ENCODE data around the gene EXOC3L4. TPM values are rescaled to one million over a fixed set of nuclear protein-coding genes. Genes with fewer than 3 reads are reported as not detected.

EXOC3L4 gene
- total and polyA plus RNA-seq, 2 of the 8 experiments (the other 6 are each of a cell fraction or from before 2014, with no cell fraction given) = 0.45 to 0.57 TPM

DNA sequence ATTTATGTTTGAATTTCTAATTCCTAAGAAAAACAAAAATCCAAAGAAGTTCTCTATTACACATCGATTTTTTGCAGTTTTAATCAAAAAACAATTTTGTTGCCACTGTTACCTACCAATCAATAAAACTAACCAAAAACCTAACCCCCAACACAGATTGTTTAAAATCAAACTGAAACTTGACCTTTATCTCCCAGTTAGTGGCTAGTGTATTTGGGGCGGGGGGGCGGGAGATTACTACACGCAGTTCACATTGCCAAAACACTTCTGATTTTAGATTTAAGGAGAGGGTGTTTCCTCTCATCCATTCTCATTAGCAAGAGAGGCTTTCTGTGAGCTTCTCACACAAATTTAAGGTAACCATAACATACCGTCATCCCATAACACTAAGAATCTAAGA is 43.6 kb upstream of the EXOC3L4 start:
- Histone ChIP-seq H3K79me2 (ENCODE audit: control insufficient read depth in 1 of 2, insufficient read depth in 2 of 2, low read length in 2 of 2) (peaks cover 12 to 83% of the 10 kb centered on the region in 2 experiments), H3K4me3 (ENCODE audit: extremely low read depth in 1 of 4, insufficient read depth in 2 of 4, low read depth in 3 of 4, low read length in 4 of 4) (no peak overlapping the region), H3K18ac (ENCODE audit: extremely low read depth, low read length) (no peak overlapping the region), H3K23me2 (ENCODE audit: low read depth, low read length) (no peaks in the 10 kb centered on the region), H3K4ac (replicated peaks; ENCODE audit: insufficient read length, low read depth, low read length) (no peak overlapping the region), H3K27ac (ENCODE audit: low read depth, low read length) (no peak overlapping the region), H2BK12ac (ENCODE audit: low read depth, low read length) (no peak overlapping the region), H2AFZ (ENCODE audit: low read length) (no peak overlapping the region), H3K36me3 (ENCODE audit: control insufficient read depth in 2 of 4, insufficient read depth in 4 of 4, low read length in 3 of 4) (no peaks in the 10 kb centered on the region), H4K8ac (ENCODE audit: extremely low read depth, insufficient read depth, low read length) (no peak overlapping the region), H3K14ac (ENCODE audit: insufficient read length) (no peak overlapping the region), H3K4me1 (replicated peaks in 1 of 4; ENCODE audit: control insufficient read depth in 3 of 4, insufficient read depth in 4 of 4, low read length in 3 of 4) (peaks cover 0 to 1% (median 0%) of the 10 kb centered on the region in 4 experiments; a peak in 3 of 7 replicates), H2BK20ac (ENCODE audit: low read length) (no peak overlapping the region), H3K4me2 (ENCODE audit: insufficient read depth in 1 of 2, low read depth in 2 of 2, low read length in 2 of 2) (no peak overlapping the region), H3K23ac (ENCODE audit: insufficient read length) (no peak overlapping the region), H2BK5ac (ENCODE audit: low read depth, low read length) (no peak overlapping the region), H2AK5ac (ENCODE audit: low read depth, low read length) (no peak overlapping the region), H3K9ac (replicated peaks in 1 of 4; ENCODE audit: extremely low read depth in 1 of 4, low read depth in 3 of 4, low read length in 3 of 4) (no peak overlapping the region), H3K9me3 (ENCODE audit: insufficient read depth in 2 of 2, low read depth in 1 of 2, low read length in 1 of 2) (no peaks in the 10 kb centered on the region), H2BK15ac (ENCODE audit: low read length) (no peak overlapping the region), H3K27me3 (replicated peaks in 1 of 4; ENCODE audit: control insufficient read depth in 3 of 4, extremely low read depth in 1 of 4, insufficient read depth in 3 of 4, low read length in 3 of 4) (no peaks in the 10 kb centered on the region), H3K79me1 (ENCODE audit: low read depth, low read length) (peaks cover 2% of the 10 kb centered on the region), H2BK120ac (replicated peaks; ENCODE audit: low read depth, low read length) (no peak overlapping the region), H4K5ac (ENCODE audit: insufficient read length, low read depth, low read length) (no peak overlapping the region), H3K56ac (replicated peaks; ENCODE audit: insufficient read length, low read depth, low read length) (no peak overlapping the region), H4K20me1 (replicated peaks in 1 of 2; ENCODE audit: control insufficient read depth in 1 of 2, insufficient read depth in 2 of 2, low read length in 2 of 2) (peaks cover 9 to 10% of the 10 kb centered on the region in 2 experiments), H4K91ac (replicated peaks; ENCODE audit: insufficient read length, low read length) (no peak overlapping the region)
- DNase-seq (ENCODE audit: low read depth in 1 of 2, low spot score in 2 of 2) (no peak), FAIRE-seq (no peak)
- POLR2A ChIA-PET (ENCODE audit: partially characterized antibody) = no interaction called here
- 89% methylated on average over 5 of the region's 5 CpGs; no CpG with 5 or more reads in 1 of the 2 experiments for WGBS, 2 experiments (ENCODE audit: extremely low coverage in 1 of 2, insufficient coverage in 1 of 2, insufficient read length in 1 of 2, insufficient replicate concordance in 2 of 2, low coverage in 1 of 2, low lambda C conversion rate in 2 of 2, missing lambda C conversion rate in 1 of 2)
- CTCF ChIA-PET (ENCODE audit: partially characterized antibody) = interaction anchor here (0.6 to 1.5 kb wide), 5 partner anchors 19 to 525 kb away, joined by 3 to 4 read pairs (median 3); no protein-coding TSS in a partner anchor
- TF ChIP-seq SP1 (IDR thresholded peaks at IDR 0.05; ENCODE audit: low read depth, low read length) (no peak), NRF1 (IDR thresholded peaks at IDR 0.05; ENCODE audit: low read depth, low read length) (no peak), RXRA (IDR thresholded peaks at IDR 0.05; ENCODE audit: insufficient read depth, low read depth, low read length) (no peak), JUND (IDR thresholded peaks at IDR 0.05; ENCODE audit: low read length) (no peak), KDM1A (IDR thresholded peaks at IDR 0.05; ENCODE audit: borderline replicate concordance, low read length) (no peak), YY1 (IDR thresholded peaks at IDR 0.05; ENCODE audit: low read depth, low read length) (no peak), ASH2L (IDR thresholded peaks at IDR 0.05; ENCODE audit: low read length) (no peak), FOSL1 (IDR thresholded peaks at IDR 0.05; ENCODE audit: insufficient read depth, low read depth, low read length) (no peak), BRCA1 (IDR thresholded peaks at IDR 0.05; ENCODE audit: low read depth, low read length) (no peak)

All from H1 (cell line).